ENCODE results near the gene RALGPS2. TPM values are rescaled to one million over a fixed set of nuclear protein-coding genes. Genes with fewer than 3 reads are reported as not detected.

RALGPS2 gene
- total and polyA plus RNA-seq, 12 donors: 1.4 to 12.8 (median 7.4) TPM

Small RNA genes within 50 kb of the gene (microRNA-seq; reads per million reads assigned to microRNA genes)
- 0 reads per million in 2 donors for gene MIR4424

Other genes starting within 250 kb of the RALGPS2 start
- not detected for gene CLEC20A, start 228.3 kb upstream of the RALGPS2 start, total RNA-seq
- not detected for gene CLEC20A, start 228.3 kb upstream of the RALGPS2 start, polyA plus RNA-seq
- under 1 TPM in 2 of 10 donors, not detected in 8; 0.09 to 0.56 TPM for gene TEX35, start 212.1 kb upstream of the RALGPS2 start, total RNA-seq
- gene TEX35, start 212.1 kb upstream of the RALGPS2 start, polyA plus RNA-seq: under 1 TPM in 1 of 2 donors, not detected in 1; 0.03 TPM
- 10 to 100 TPM in 8 of 10 donors, 1 to 10 TPM in 2; 6.9 to 35.2 (median 13.5) TPM for gene ANGPTL1, start 145.8 kb downstream of the RALGPS2 start, total RNA-seq
- gene ANGPTL1, start 145.8 kb downstream of the RALGPS2 start, polyA plus RNA-seq: 10 to 100 TPM in 1 of 2 donors, 1 to 10 TPM in 1; 6.1 to 20.1 TPM

Data from heart right ventricle (tissue), 12 donors.